HG02884 (cell line): ENCODE results near the gene ZNF608.

Experiments
- ATAC-seq: cut with Tn5 transposase; IDR thresholded peaks from one replicate; pipeline ENCODE4 v1.9.1; 2021; ENCODE audit warnings: mild to moderate bottlenecking, moderate library complexity; ENCODE audit not compliant: unreplicated experiment

ZNF608 gene

GRCh38 chr5:124738681-124739633, 7.5 kb downstream of the ZNF608 start:
- no peak for ATAC-seq

- no peak for ATAC-seq
These were observed 8.8 kb downstream of the ZNF608 start for GRCh38 chr5:124737651-124738050.

- ATAC-seq: no peak
These were observed 9.6 kb downstream of the ZNF608 start for GRCh38 chr5:124736805-124737188.

GRCh38 chr5:124736082-124736804, 10.2 kb downstream of the ZNF608 start:
- ATAC-seq: no peak

GRCh38 chr5:124735169-124735858, 11.1 kb downstream of the ZNF608 start:
- no peak for ATAC-seq

- ATAC-seq: no peak
These were observed 11.8 kb downstream of the ZNF608 start for GRCh38 chr5:124734574-124735168.

- no peak for ATAC-seq
These were observed 13.1 kb downstream of the ZNF608 start for GRCh38 chr5:124733329-124733650.

GRCh38 chr5:124732428-124733328, 13.8 kb downstream of the ZNF608 start:
- no peak for ATAC-seq

- no peak for ATAC-seq
These were observed 16.1 kb downstream of the ZNF608 start for GRCh38 chr5:124730381-124730780.

GRCh38 chr5:124729720-124730359, 16.6 kb downstream of the ZNF608 start:
- peak; percentile 48 for ATAC-seq

GRCh38 chr5:124728968-124729332, 17.5 kb downstream of the ZNF608 start:
- no peak for ATAC-seq

GRCh38 chr5:124728331-124728967, 18.0 kb downstream of the ZNF608 start:
- ATAC-seq: no peak

GRCh38 chr5:124726631-124727362, 19.6 kb downstream of the ZNF608 start:
- no peak for ATAC-seq

GRCh38 chr5:124725622-124726258, 20.7 kb downstream of the ZNF608 start:
- ATAC-seq: no peak

- ATAC-seq: peak; percentile 51
These were observed 21.4 kb downstream of the ZNF608 start for GRCh38 chr5:124725040-124725434.

- ATAC-seq: peak; percentile 43
These were observed 21.9 kb downstream of the ZNF608 start for GRCh38 chr5:124724357-124725039.

- ATAC-seq: no peak
These were observed 25.2 kb downstream of the ZNF608 start for GRCh38 chr5:124721229-124721735.
